ENCODE results near the gene GAGE12F. TPM values are rescaled to one million over a fixed set of nuclear protein-coding genes. Genes with fewer than 3 reads are reported as not detected.
"Not testable (repeated sequence)": the region's sequence is repeated elsewhere in the genome, so short reads cannot be mapped to it uniquely, and the experiment has no call there.

The GAGE12F gene
- total RNA-seq = not detected

- H3K36me3 ChIP-seq; H3K9me3 ChIP-seq; H3K4me3 ChIP-seq; H3K27ac ChIP-seq; DNase-seq (ENCODE audit: low spot score in 2 of 2); intact Hi-C loops (cut with DNase I; ENCODE audit: low total_unique reads); H3K4me1 ChIP-seq; H3K27me3 ChIP-seq: not testable (repeated sequence)
Measured at GRCh38 chrX:49560542-49560941, at the start of gene GAGE12F. Gene GAGE12F, plus strand, starts transcription at chrX:49560842. Its CDS starts 1,155 bp downstream, at chrX:49561997.

GRCh38 chrX:49531877-49532276 lies 28.8 kb upstream of the GAGE12F start, which contains the start of gene GAGE12C:
Gene GAGE12C, plus strand, starts transcription at chrX:49532177. Its CDS starts 1,155 bp downstream, at chrX:49533332.
- H3K36me3 ChIP-seq; H3K4me3 ChIP-seq; H3K9me3 ChIP-seq; intact Hi-C loops (cut with DNase I; ENCODE audit: low total_unique reads); DNase-seq (ENCODE audit: low spot score in 2 of 2); H3K27ac ChIP-seq; H3K27me3 ChIP-seq; H3K4me1 ChIP-seq: not testable (repeated sequence)

GRCh38 chrX:49541433-49541832 lies 19.2 kb upstream of the GAGE12F start, which contains the start of gene GAGE12D:
Gene GAGE12D, plus strand, starts transcription at chrX:49541733. Its CDS starts 1,155 bp downstream, at chrX:49542888.
- H3K9me3 ChIP-seq; H3K4me1 ChIP-seq; DNase-seq (ENCODE audit: low spot score in 2 of 2); H3K27me3 ChIP-seq; H3K27ac ChIP-seq; H3K4me3 ChIP-seq; H3K36me3 ChIP-seq; intact Hi-C loops (cut with DNase I; ENCODE audit: low total_unique reads): not testable (repeated sequence)

GRCh38 chrX:49550989-49551388 lies 9.7 kb upstream of the GAGE12F start, which contains the start of gene GAGE12E:
Gene GAGE12E, plus strand, starts transcription at chrX:49551289. Its CDS starts 1,155 bp downstream, at chrX:49552444.
- H3K4me1 ChIP-seq; H3K27me3 ChIP-seq; DNase-seq (ENCODE audit: low spot score in 2 of 2); H3K4me3 ChIP-seq; H3K36me3 ChIP-seq; intact Hi-C loops (cut with DNase I; ENCODE audit: low total_unique reads); H3K27ac ChIP-seq; H3K9me3 ChIP-seq: not testable (repeated sequence)

GRCh38 chrX:49568728-49569127 lies 8.1 kb downstream of the GAGE12F start:
- H3K4me3 ChIP-seq; H3K36me3 ChIP-seq; intact Hi-C loops (cut with DNase I; ENCODE audit: low total_unique reads); H3K27ac ChIP-seq; H3K9me3 ChIP-seq; H3K27me3 ChIP-seq; H3K4me1 ChIP-seq: not testable (repeated sequence)
- DNase-seq (ENCODE audit: low spot score in 2 of 2) = peak in 1 of 2 donors; percentile 16

- H3K27ac ChIP-seq; intact Hi-C loops (cut with DNase I; ENCODE audit: low total_unique reads); DNase-seq (ENCODE audit: low spot score in 2 of 2); H3K4me3 ChIP-seq; H3K27me3 ChIP-seq; H3K9me3 ChIP-seq; H3K4me1 ChIP-seq; H3K36me3 ChIP-seq: not testable (repeated sequence)
Measured at GRCh38 chrX:49569152-49569551, 8.5 kb downstream of the GAGE12F start.

GRCh38 chrX:49570100-49570499 lies 9.5 kb downstream of the GAGE12F start, which contains the start of gene GAGE12G:
Gene GAGE12G, plus strand, starts transcription at chrX:49570400. Its CDS starts 1,155 bp downstream, at chrX:49571555.
- H3K9me3 ChIP-seq; H3K4me3 ChIP-seq; H3K27me3 ChIP-seq; H3K27ac ChIP-seq; DNase-seq (ENCODE audit: low spot score in 2 of 2); H3K36me3 ChIP-seq; intact Hi-C loops (cut with DNase I; ENCODE audit: low total_unique reads); H3K4me1 ChIP-seq: not testable (repeated sequence)

- H3K4me1 ChIP-seq; H3K4me3 ChIP-seq; H3K27me3 ChIP-seq; H3K27ac ChIP-seq; H3K9me3 ChIP-seq; intact Hi-C loops (cut with DNase I; ENCODE audit: low total_unique reads); DNase-seq (ENCODE audit: low spot score in 2 of 2); H3K36me3 ChIP-seq: not testable (repeated sequence)
Measured at GRCh38 chrX:49579649-49580048, 19.0 kb downstream of the GAGE12F start, which contains the start of gene GAGE12H. Gene GAGE12H, plus strand, starts transcription at chrX:49579949. Its CDS starts 1,155 bp downstream, at chrX:49581104.

GRCh38 chrX:49589196-49589595 lies 28.6 kb downstream of the GAGE12F start, which contains the start of gene GAGE2A:
Gene GAGE2A, plus strand, starts transcription at chrX:49589496. Its CDS starts 1,155 bp downstream, at chrX:49590651.
- intact Hi-C loops (cut with DNase I; ENCODE audit: low total_unique reads); H3K4me3 ChIP-seq: not testable (repeated sequence)

GRCh38 chrX:49589769-49590478 lies 29.3 kb downstream of the GAGE12F start:
- H3K27me3 ChIP-seq; H3K4me1 ChIP-seq; H3K27ac ChIP-seq; H3K4me3 ChIP-seq; H3K9me3 ChIP-seq; H3K36me3 ChIP-seq; intact Hi-C loops (cut with DNase I; ENCODE audit: low total_unique reads): not testable (repeated sequence)
- DNase-seq (ENCODE audit: low spot score in 2 of 2) = peak in 1 of 2 donors; percentile 48

More at GRCh38 chrX:49589196-49589595, 28.6 kb downstream of the GAGE12F start, which contains the start of gene GAGE2A:
- H3K27ac ChIP-seq; H3K36me3 ChIP-seq; H3K4me1 ChIP-seq; H3K27me3 ChIP-seq; H3K9me3 ChIP-seq; DNase-seq (ENCODE audit: low spot score in 2 of 2): not testable (repeated sequence)

GRCh38 chrX:49590488-49590887 lies 29.8 kb downstream of the GAGE12F start:
- H3K27me3 ChIP-seq; H3K27ac ChIP-seq; H3K4me1 ChIP-seq; intact Hi-C loops (cut with DNase I; ENCODE audit: low total_unique reads); DNase-seq (ENCODE audit: low spot score in 2 of 2); H3K9me3 ChIP-seq; H3K4me3 ChIP-seq; H3K36me3 ChIP-seq: not testable (repeated sequence)

GRCh38 chrX:49598720-49599119 lies 38.1 kb downstream of the GAGE12F start, which contains the start of gene GAGE1:
Gene GAGE1, plus strand, starts transcription at chrX:49599020. Its CDS starts 1,155 bp downstream, at chrX:49600175.
- H3K4me1 ChIP-seq; H3K4me3 ChIP-seq; H3K27me3 ChIP-seq; H3K36me3 ChIP-seq; H3K27ac ChIP-seq; DNase-seq (ENCODE audit: low spot score in 2 of 2); intact Hi-C loops (cut with DNase I; ENCODE audit: low total_unique reads); H3K9me3 ChIP-seq: not testable (repeated sequence)
